Liver (tissue), 9 donors: ENCODE data around the gene MYO10. TPM values are rescaled to one million over a fixed set of nuclear protein-coding genes. Genes with fewer than 3 reads are reported as not detected.

Source experiments
- DNase-seq: peaks from one replicate; pipeline ENCODE4 v3.0.0-alpha.2; 2017; ENCODE audit warnings: low spot score
- H3K27ac ChIP-seq, 2 donors: one replicate each; pipeline ENCODE4 v1.7.0; 2013; ENCODE audit warnings: inconsistent platforms in 2 of 2, low read length in 2 of 2, control low read depth in 1 of 2, low read depth in 1 of 2, mild to moderate bottlenecking in 1 of 2
- H3K27me3 ChIP-seq, 4 donors: one replicate each; pipeline versions ENCODE4 v1.6.1 to v1.7.0; 2013; ENCODE audit warnings: low read length in 3 of 4, inconsistent platforms in 1 of 4, mild to moderate bottlenecking in 1 of 4, moderate library complexity in 1 of 4; ENCODE audit not compliant: control insufficient read depth in 4 of 4, insufficient read depth in 4 of 4
- H3K36me3 ChIP-seq, 4 donors: one replicate each; pipeline versions ENCODE4 v1.6.1 to v1.7.0; 2013; ENCODE audit warnings: low read length in 3 of 4, mild to moderate bottlenecking in 3 of 4, low read depth in 1 of 4, moderate library complexity in 1 of 4; ENCODE audit not compliant: control insufficient read depth in 4 of 4, insufficient read depth in 3 of 4
- H3K4me1 ChIP-seq, 4 donors: one replicate each; pipeline versions ENCODE4 v1.6.1 to v1.7.0; 2013; ENCODE audit warnings: low read length in 3 of 4, mild to moderate bottlenecking in 3 of 4, moderate library complexity in 1 of 4; ENCODE audit not compliant: control insufficient read depth in 4 of 4, insufficient read depth in 4 of 4
- H3K4me3 ChIP-seq, 3 donors: one replicate each; pipeline versions ENCODE4 v1.6.1 to v1.7.0; 2013; ENCODE audit warnings: low read length in 3 of 3, control low read depth in 1 of 3, low read depth in 1 of 3, mild to moderate bottlenecking in 1 of 3
- H3K9ac ChIP-seq, 2 donors: one replicate each; pipeline ENCODE4 v1.7.0; 2013; ENCODE audit warnings: low read length in 2 of 2, mild to moderate bottlenecking in 2 of 2, moderate library complexity in 2 of 2, control low read depth in 1 of 2, low read depth in 1 of 2
- H3K9me3 ChIP-seq, 4 donors: one replicate each; pipeline versions ENCODE4 v1.6.1 to v1.7.0; 2013; ENCODE audit warnings: low read length in 3 of 4; ENCODE audit not compliant: control insufficient read depth in 4 of 4
- ATF3 ChIP-seq: IDR thresholded peaks from 2 replicates; pipeline ENCODE4 v1.6.1; 2016; ENCODE audit warnings: antibody characterized with exemption
- CTCF ChIP-seq: fragments of 150-350 bp; IDR thresholded peaks from 2 replicates; pipeline ENCODE4 v1.5.1; 2017; ENCODE audit warnings: improper control_type of control experiment, low read depth, low read length; ENCODE audit not compliant: missing input control
- FOXA1 ChIP-seq: IDR thresholded peaks from 2 replicates; pipeline ENCODE4 v1.6.1; 2016; ENCODE audit warnings: antibody characterized with exemption
- FOXA2 ChIP-seq: IDR thresholded peaks from 2 replicates; pipeline ENCODE4 v1.6.1; 2016; ENCODE audit warnings: antibody characterized with exemption
- GABPA ChIP-seq, 2 donors: IDR thresholded peaks in 1 of 2; conservative IDR thresholded peaks in 1 of 2; 2 replicates each; pipeline ENCODE4 v1.6.1; 2016; ENCODE audit warnings: antibody characterized with exemption in 2 of 2, mild to moderate bottlenecking in 1 of 2, moderate library complexity in 1 of 2
- HNF4A ChIP-seq, 2 donors: conservative IDR thresholded peaks; 2 replicates each; pipeline ENCODE4 v1.6.1; 2016; ENCODE audit warnings: antibody characterized with exemption in 2 of 2, mild to moderate bottlenecking in 2 of 2
- HNF4G ChIP-seq: IDR thresholded peaks from 2 replicates; pipeline ENCODE4 v1.6.1; 2016; ENCODE audit warnings: antibody characterized with exemption
- JUND ChIP-seq, 2 donors: IDR thresholded peaks; 2 replicates each; pipeline ENCODE4 v1.6.1; 2016; ENCODE audit warnings: antibody characterized with exemption in 2 of 2
- MAX ChIP-seq: IDR thresholded peaks from 2 replicates; pipeline ENCODE4 v1.6.1; 2016; ENCODE audit warnings: antibody characterized with exemption
- NR2F2 ChIP-seq: IDR thresholded peaks from 2 replicates; pipeline ENCODE4 v1.6.1; 2016; ENCODE audit warnings: antibody characterized with exemption
- RAD21 ChIP-seq, 2 donors: IDR thresholded peaks; 2 replicates each; pipeline ENCODE4 v1.6.1; 2016; ENCODE audit warnings: antibody characterized with exemption in 2 of 2, mild to moderate bottlenecking in 2 of 2
- RXRA ChIP-seq, 2 donors: IDR thresholded peaks; 2 replicates each; pipeline ENCODE4 v1.6.1; 2017 to 2018; ENCODE audit warnings: antibody characterized with exemption in 2 of 2, mild to moderate bottlenecking in 1 of 2
- SP1 ChIP-seq: IDR thresholded peaks from 2 replicates; pipeline ENCODE4 v1.6.1; 2018; ENCODE audit warnings: antibody characterized with exemption, mild to moderate bottlenecking
- TAF1 ChIP-seq: conservative IDR thresholded peaks from 2 replicates; pipeline ENCODE4 v1.6.1; 2016; ENCODE audit warnings: antibody characterized with exemption, mild to moderate bottlenecking
- YY1 ChIP-seq: IDR thresholded peaks from 2 replicates; pipeline ENCODE4 v1.6.1; 2016; ENCODE audit warnings: antibody characterized with exemption, mild to moderate bottlenecking
- ZBTB33 ChIP-seq: IDR thresholded peaks from 2 replicates; pipeline ENCODE4 v1.6.1; 2016; ENCODE audit warnings: antibody characterized with exemption
- WGBS: extraction: QIAGEN DNeasy Blood & Tissue Kit; methylation state at CpG from one replicate; pipeline ENCODE4 v1.1.7; 2013; 5-methylcytosine and 5-hydroxymethylcytosine counted together
- polyA plus RNA-seq, 2 donors: library from polyadenylated mRNA; stranded (reverse) in 1 of 2; unstranded in 1 of 2; fragments of 200-250 nt in 1 of 2; fragments of >200 nt in 1 of 2; fragmentation: Nextera tagmentation in 1 of 2; extraction: Ambion mirVana in 1 of 2; gene quantifications; one replicate each; pipeline versions ENCODE4 v1.2.1 to v1.2.3, GENCODE V29; 2013 to 2015
- total RNA-seq, 2 donors: library from RNA; depleted of rRNA; stranded (reverse); fragments of >200 nt; gene quantifications; one replicate each; pipeline ENCODE4 v1.2.3, GENCODE V29; 2014
- donor health status: healthy.
- donor health status: healthy.
- donor health status: healthy.
- donor health status: healthy.
- donor health status: healthy.

MYO10 gene
- total and polyA plus RNA-seq, 4 donors = 4.3 to 15.3 (median 7.1) TPM

GRCh38 chr5:16859346-16859745 lies 76.7 kb downstream of the MYO10 start:
- H3K4me3 ChIP-seq = no peak overlapping the region
- H3K9ac ChIP-seq = no peak overlapping the region
- H3K9me3 ChIP-seq = peaks cover 0 to 4% (median under 1%) of the 10 kb centered on the region in 4 donors
- no peak overlapping the region for H3K27ac ChIP-seq
- DNase-seq = no peak
- TF ChIP-seq RAD21 (IDR thresholded peaks at IDR 0.05) (no peak), TAF1 (no peak), YY1 (no peak), NR2F2 (no peak), FOXA1 (no peak), ZBTB33 (no peak), CTCF (no peak), RXRA (IDR thresholded peaks at IDR 0.05) (no peak), HNF4G (no peak), SP1 (no peak), JUND (IDR thresholded peaks at IDR 0.05) (no peak), ATF3 (no peak), FOXA2 (no peak), GABPA (IDR thresholded peaks at IDR 0.05 in 1 of 2, conservative IDR thresholded peaks at IDR 0.05 in 1 of 2) (no peak), MAX (no peak)
- H3K27me3 ChIP-seq = no peaks in the 10 kb centered on the region
- no peaks in the 10 kb centered on the region for H3K36me3 ChIP-seq
- no peaks in the 10 kb centered on the region for H3K4me1 ChIP-seq

- no peak for DNase-seq
- Histone ChIP-seq H3K4me3 (no peak overlapping the region), H3K4me1 (no peaks in the 10 kb centered on the region), H3K36me3 (no peaks in the 10 kb centered on the region), H3K9me3 (peaks cover 0 to 4% (median under 1%) of the 10 kb centered on the region in 4 donors), H3K9ac (no peak overlapping the region), H3K27ac (no peak overlapping the region), H3K27me3 (no peaks in the 10 kb centered on the region)
- 77% methylated on average over 6 of the region's 6 CpGs for WGBS
- no peak for TF ChIP-seq NR2F2
- no peak for TF ChIP-seq FOXA1
- no peak for TF ChIP-seq YY1
Observed at GRCh38 chr5:16858151-16858550, 77.9 kb downstream of the MYO10 start.

- no peak overlapping the region for H3K4me3 ChIP-seq
- no peaks in the 10 kb centered on the region for H3K27me3 ChIP-seq
- H3K9ac ChIP-seq = no peak overlapping the region
- no peaks in the 10 kb centered on the region for H3K4me1 ChIP-seq
- peaks cover 0 to 4% (median under 1%) of the 10 kb centered on the region in 4 donors for H3K9me3 ChIP-seq
- 79% methylated on average over 4 of the region's 4 CpGs for WGBS
- no peak for DNase-seq
- no peak for TF ChIP-seq RXRA (IDR thresholded peaks at IDR 0.05)
- TF ChIP-seq YY1 = no peak
- TF ChIP-seq HNF4A (conservative IDR thresholded peaks at IDR 0.05) = no peak
- H3K36me3 ChIP-seq = no peaks in the 10 kb centered on the region
- H3K27ac ChIP-seq = no peak overlapping the region
Observed at GRCh38 chr5:16857635-16858034, 78.5 kb downstream of the MYO10 start.
